HG03060 (cell line): ENCODE data around the gene ART1.
"Not testable (repeated sequence)": the region's sequence is repeated elsewhere in the genome, so short reads cannot be mapped to it uniquely, and the experiment has no call there.

ENCODE experiments used
- ATAC-seq: cut with Tn5 transposase; IDR thresholded peaks from one replicate; pipeline ENCODE4 v1.9.1; 2021; ENCODE audit warnings: low read depth, moderate number of reproducible peaks; ENCODE audit not compliant: unreplicated experiment

ART1 gene

GRCh38 chr11:3631331-3631730 lies 13.6 kb upstream of the ART1 start:
- ATAC-seq: no peak

DNA sequence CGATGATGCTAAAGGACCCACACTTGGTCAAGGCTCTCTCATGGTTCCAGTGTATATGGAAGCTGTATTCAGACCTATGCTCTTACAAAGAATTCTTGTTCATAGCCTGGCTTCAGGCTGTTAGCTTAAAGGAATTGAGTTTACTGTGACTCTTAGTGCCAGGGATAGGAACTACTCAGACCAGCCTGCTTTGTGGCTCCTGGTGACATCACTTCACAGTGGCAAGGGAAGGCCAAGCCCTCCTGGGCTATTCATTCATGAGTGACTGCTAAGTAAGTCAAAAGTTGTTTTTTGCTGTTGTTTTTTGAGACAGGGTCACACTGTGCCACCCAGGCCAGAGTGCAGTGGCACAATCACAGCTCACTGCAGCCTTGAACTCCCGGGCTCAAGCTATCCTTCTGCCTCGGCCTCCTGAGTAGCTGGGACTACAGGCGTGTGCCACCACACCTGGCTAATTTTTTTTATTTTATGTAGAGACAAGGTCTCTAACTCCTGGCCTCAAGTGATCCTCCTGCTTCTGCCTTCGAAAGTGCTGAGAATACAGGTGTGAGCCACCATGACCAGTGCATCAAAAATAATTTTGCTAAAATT lies 12.8 kb upstream of the ART1 start:
- no peak for ATAC-seq

GRCh38 chr11:3635641-3636375 lies 9.1 kb upstream of the ART1 start:
- no peak for ATAC-seq

GRCh38 chr11:3637201-3637600 lies 7.7 kb upstream of the ART1 start:
- no peak for ATAC-seq

GRCh38 chr11:3638513-3638912 lies 6.4 kb upstream of the ART1 start:
- no peak for ATAC-seq

DNA sequence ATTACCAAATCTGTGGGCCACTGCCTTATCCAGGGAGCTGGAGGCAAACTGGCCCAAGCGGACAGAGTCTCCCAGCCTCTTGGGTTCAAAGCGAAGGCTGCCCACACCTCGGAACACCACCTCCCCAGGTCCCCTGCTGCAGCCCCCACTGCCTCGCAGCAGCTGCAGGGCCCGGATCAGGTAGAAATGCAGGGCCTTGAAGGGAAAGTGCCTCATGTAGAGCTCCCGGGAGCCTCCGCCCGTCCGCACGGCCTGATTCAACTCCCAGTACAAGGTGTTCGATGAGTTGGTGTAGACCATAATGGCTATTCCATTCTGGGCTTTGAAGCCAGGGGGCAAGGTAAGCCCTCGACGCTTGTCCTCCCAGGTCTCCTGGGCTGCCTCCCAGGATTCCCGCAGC lies 5.1 kb upstream of the ART1 start:
- ATAC-seq: no peak

- ATAC-seq: no peak
Observed at GRCh38 chr11:3641191-3641590, 3.7 kb upstream of the ART1 start.

- ATAC-seq: no peak
Observed at GRCh38 chr11:3641701-3642070, 3.2 kb upstream of the ART1 start, which contains the start of gene ART5. TSS of gene ART5 (minus strand) at chr11:3641992. CDS start at chr11:3641862, 130 bp downstream.

- no peak for ATAC-seq
Observed at GRCh38 chr11:3642071-3642951, 2.6 kb upstream of the ART1 start.

DNA sequence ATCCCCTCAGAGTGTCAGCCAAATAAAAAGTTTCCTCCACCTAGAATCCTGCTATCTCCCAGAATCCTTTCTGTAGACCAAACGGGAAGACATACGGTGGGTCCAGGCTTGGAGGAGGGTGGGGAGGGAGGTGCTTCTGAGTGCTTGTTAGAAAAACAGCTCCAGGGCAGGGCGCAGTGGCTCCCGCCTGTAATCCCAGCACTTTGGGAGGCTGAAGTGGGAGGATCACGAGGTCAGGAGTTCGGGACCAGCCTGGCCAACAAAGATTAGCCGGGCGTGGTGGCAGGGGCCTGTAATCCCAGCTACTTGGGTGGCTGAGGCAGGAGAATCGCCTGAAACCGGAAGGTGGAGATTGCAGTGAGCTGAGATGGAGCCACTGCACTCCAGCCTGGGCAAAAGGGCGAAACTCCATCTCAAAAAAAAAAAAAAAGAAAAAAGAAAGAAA lies 1.8 kb upstream of the ART1 start:
- not testable (repeated sequence) for ATAC-seq

GRCh38 chr11:3645552-3645951 lies 624 bp downstream of the ART1 start:
- ATAC-seq: no peak

GRCh38 chr11:3648843-3649242 lies 3.9 kb downstream of the ART1 start:
- ATAC-seq: not testable (repeated sequence)

DNA sequence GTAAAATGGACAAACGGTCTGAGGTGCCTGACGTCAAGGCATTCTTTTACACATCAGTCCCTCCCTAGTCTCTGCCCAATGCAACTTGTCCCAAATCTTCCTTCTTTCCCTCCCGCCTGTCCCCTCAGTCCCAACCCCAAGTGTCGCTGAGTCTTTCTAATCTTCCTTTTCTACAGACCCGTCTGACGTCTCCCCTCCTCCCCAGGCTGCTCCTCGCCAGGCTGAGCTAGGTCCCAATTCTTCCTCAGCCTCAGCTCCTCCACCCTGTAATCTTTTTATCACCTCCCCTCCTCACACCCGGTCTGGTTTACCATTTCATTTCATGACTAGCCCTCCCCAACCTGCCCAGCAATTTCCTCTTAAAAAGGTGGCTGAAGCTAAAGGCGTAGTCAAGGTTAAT lies 4.4 kb downstream of the ART1 start:
- ATAC-seq: not testable (repeated sequence)

DNA sequence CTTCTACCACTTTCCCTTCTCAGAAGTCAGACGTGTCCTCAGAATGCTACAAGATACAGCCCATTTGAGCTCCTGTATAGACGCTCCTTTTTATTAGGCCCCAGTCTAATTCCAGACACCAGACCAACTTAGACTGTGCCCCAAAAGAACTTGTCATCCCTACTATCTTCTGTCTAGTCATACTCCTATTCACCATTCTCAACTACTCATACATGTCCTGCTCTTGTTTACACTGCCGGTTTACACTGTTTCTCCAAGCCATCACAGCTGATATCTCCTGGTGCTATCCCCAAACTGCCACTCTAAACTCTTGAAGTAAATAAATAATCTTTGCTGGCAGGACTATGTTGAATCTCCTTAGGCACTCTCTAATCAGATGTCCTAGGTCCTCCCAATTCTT lies 7.6 kb downstream of the ART1 start:
- ATAC-seq: not testable (repeated sequence)

DNA sequence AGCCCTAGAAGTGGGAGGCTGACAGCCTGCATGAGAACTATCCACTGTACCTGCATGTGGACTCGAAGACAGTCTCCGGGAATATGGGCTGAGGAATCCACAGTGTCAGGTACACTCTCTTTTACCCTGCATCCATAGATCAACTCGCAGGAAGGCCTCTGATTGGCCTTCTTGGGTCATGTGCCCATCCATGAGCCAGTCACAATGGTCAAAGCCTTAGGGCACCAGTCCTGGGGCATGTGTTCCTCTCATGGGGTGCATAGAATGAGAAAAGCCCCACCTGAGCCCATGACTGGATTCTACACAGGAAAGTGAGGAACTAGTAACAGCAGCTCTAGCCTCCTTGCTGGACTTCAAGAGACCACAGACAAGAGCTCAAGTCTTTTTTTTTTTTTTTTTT lies 10.6 kb downstream of the ART1 start:
- ATAC-seq: no peak

DNA sequence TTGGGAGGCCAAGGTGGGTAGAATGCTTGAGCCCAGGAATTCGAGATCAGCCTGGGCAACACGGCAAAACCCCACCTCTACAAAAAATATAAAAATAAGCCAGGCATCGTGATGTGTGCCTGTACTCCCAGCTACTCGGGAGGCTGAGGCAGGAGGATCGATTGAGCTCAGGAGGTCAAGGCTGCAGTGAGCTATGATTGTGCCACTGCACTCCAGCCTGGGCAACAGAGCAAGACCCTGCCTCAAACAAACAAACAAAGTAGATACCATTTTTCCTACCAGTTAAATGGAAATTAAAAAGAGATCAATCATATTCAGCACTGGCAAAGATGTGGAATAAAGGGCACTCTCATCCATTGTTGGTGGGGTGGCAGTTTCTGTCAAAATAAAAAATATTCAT lies 12.4 kb downstream of the ART1 start:
- not testable (repeated sequence) for ATAC-seq

- ATAC-seq: no peak
Observed at GRCh38 chr11:3658252-3658651, 13.3 kb downstream of the ART1 start.

DNA sequence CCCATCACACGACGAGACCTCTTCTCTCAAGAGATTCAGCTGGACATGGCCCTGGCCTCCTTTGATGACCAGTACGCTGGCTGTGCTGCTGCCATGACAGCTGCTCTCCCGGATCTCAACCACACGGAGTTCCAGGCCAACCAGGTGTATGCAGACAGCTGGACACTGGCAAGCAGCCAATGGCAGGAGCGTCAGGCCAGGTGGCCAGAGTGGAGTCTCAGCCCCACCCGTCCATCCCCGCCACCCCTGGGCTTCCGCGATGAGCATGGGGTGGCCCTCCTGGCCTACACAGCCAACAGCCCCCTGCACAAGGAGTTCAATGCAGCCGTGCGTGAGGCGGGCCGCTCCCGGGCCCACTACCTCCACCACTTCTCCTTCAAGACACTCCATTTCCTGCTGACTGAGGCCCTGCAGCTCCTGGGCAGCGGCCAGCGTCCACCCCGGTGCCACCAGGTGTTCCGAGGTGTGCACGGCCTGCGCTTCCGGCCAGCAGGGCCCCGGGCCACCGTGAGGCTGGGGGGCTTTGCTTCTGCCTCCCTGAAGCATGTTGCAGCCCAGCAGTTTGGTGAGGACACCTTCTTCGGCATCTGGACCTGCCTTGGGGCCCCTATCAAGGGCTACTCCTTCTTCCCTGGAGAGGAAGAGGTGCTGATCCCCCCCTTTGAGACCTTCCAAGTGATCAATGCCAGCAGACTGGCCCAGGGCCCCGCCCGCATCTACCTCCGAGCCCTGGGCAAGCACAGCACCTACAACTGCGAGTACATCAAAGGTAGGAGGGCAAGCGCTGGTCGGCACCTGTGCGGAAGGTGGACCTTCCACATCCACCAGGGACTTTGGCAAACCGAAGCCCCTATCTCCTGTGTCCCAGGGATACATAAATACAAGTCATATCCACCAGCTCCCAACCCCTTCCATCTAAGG lies 14.9 kb downstream of the ART1 start:
- no peak for ATAC-seq

DNA sequence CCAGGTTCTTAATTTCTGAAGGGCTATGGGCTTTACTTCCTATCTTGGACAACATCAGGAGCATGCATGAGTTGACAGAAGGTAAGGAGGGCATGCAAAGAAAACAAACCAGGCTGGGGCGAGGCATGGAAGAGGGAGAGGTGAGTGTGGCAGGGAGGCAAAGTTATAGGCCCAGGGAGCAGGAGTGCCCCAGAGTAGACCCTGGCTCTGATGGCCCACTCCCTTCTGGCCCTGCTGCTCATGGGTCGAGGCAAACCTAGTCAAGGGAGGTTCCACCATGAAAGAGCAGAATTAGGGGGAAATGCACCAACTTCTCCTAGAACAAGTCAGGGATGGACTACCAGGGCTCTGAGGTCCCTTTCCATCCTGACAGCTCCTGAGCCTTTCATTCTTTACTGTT lies 16.0 kb downstream of the ART1 start:
- no peak for ATAC-seq

GRCh38 chr11:3662856-3663255 lies 17.9 kb downstream of the ART1 start:
- ATAC-seq: no peak
